ENCODE data around the gene MISP.

The MISP gene

GRCh38 chr19:810077-810855 lies 59.4 kb downstream of the MISP start:
- Histone ChIP-seq H3K36me3 (ENCODE audit: insufficient read depth, low read length) (peaks cover 50% of the 10 kb centered on the region), H3K27me3 (ENCODE audit: control insufficient read depth in 1 of 2, insufficient read depth in 2 of 2, low read length in 2 of 2) (no peaks in the 10 kb centered on the region), H3K27ac (ENCODE audit: low read depth, low read length) (no peak overlapping the region), H3K9ac (ENCODE audit: low read length) (no peak overlapping the region), H3K4me3 (ENCODE audit: low read depth in 1 of 2, low read length in 2 of 2) (no peak overlapping the region), H3K9me3 (ENCODE audit: low read length) (no peaks in the 10 kb centered on the region), H3K4me1 (ENCODE audit: insufficient read depth, low read length) (no peaks in the 10 kb centered on the region)

DNA sequence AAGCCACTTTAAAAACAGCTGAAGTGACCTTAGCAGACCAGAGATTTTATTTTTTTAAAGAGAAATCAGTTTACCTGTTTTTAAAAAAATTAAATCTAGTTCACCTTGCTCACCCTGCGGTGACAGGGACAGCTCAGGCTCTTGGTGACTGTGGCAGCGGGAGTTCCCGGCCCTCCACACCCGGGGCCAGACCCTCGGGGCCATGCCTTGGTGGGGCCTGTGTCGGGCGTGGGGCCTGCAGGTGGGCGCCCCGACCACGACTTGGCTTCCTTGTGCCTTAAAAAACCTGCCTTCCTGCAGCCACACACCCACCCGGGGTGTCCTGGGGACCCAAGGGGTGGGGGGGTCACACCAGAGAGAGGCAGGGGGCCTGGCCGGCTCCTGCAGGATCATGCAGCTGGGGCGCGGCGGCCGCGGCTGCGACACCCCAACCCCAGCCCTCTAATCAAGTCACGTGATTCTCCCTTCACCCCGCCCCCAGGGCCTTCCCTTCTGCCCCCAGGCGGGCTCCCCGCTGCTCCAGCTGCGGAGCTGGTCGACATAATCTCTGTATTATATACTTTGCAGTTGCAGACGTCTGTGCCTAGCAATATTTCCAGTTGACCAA lies 60.1 kb downstream of the MISP start:
- Histone ChIP-seq H3K27ac (ENCODE audit: low read depth, low read length) (no peak overlapping the region), H3K9me3 (ENCODE audit: low read length) (no peaks in the 10 kb centered on the region), H3K4me1 (ENCODE audit: insufficient read depth, low read length) (no peaks in the 10 kb centered on the region), H3K9ac (ENCODE audit: low read length) (no peak overlapping the region), H3K4me3 (ENCODE audit: low read depth in 1 of 2, low read length in 2 of 2) (no peak overlapping the region), H3K36me3 (ENCODE audit: insufficient read depth, low read length) (peaks cover 46% of the 10 kb centered on the region), H3K27me3 (ENCODE audit: control insufficient read depth in 1 of 2, insufficient read depth in 2 of 2, low read length in 2 of 2) (no peaks in the 10 kb centered on the region)

GRCh38 chr19:811506-812048 lies 60.7 kb downstream of the MISP start:
- H3K27ac ChIP-seq (ENCODE audit: low read depth, low read length), result no peak overlapping the region
- H3K9me3 ChIP-seq (ENCODE audit: low read length), result no peaks in the 10 kb centered on the region
- H3K4me3 ChIP-seq (ENCODE audit: low read depth in 1 of 2, low read length in 2 of 2), result no peak overlapping the region
- peaks cover 43% of the 10 kb centered on the region for H3K36me3 ChIP-seq (ENCODE audit: insufficient read depth, low read length)
- H3K9ac ChIP-seq (ENCODE audit: low read length), result no peak overlapping the region
- no peaks in the 10 kb centered on the region for H3K27me3 ChIP-seq (ENCODE audit: control insufficient read depth in 1 of 2, insufficient read depth in 2 of 2, low read length in 2 of 2)
- no peaks in the 10 kb centered on the region for H3K4me1 ChIP-seq (ENCODE audit: insufficient read depth, low read length)

- H3K9me3 ChIP-seq (ENCODE audit: low read length), result no peaks in the 10 kb centered on the region
- H3K4me3 ChIP-seq (ENCODE audit: low read depth in 1 of 2, low read length in 2 of 2), result no peak overlapping the region
- no peak overlapping the region for H3K27ac ChIP-seq (ENCODE audit: low read depth, low read length)
- H3K4me1 ChIP-seq (ENCODE audit: insufficient read depth, low read length), result no peaks in the 10 kb centered on the region
- no peaks in the 10 kb centered on the region for H3K27me3 ChIP-seq (ENCODE audit: control insufficient read depth in 1 of 2, insufficient read depth in 2 of 2, low read length in 2 of 2)
- no peak overlapping the region for H3K9ac ChIP-seq (ENCODE audit: low read length)
- peaks cover 36% of the 10 kb centered on the region for H3K36me3 ChIP-seq (ENCODE audit: insufficient read depth, low read length)
Measured at GRCh38 chr19:812049-812746, 61.3 kb downstream of the MISP start.

DNA sequence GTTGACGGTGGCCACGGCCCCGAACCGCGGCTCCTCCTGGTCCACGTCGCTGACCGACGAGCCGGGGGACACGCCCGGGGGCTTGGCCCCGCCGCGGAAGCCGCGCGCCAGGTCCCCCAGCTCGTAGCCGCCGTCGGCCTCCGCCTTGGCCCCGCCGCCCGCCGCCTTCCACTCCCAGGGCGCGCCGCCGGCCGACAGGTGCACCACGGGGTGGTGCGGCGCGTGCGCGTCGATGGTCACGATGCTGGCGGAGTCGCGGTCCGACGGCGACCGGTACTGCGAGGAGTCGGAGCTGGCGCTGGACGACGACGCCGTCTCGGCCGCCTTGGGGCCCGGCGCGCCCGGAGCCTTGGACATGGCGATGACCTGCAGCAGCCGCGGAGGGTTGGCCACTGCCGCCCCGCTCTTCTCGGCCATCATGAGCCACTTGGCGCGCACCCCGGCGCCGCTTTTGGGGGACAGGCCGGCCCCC lies 61.9 kb downstream of the MISP start:
- H3K36me3 ChIP-seq (ENCODE audit: insufficient read depth, low read length), result peaks cover 31% of the 10 kb centered on the region
- H3K9ac ChIP-seq (ENCODE audit: low read length), result no peak overlapping the region
- no peaks in the 10 kb centered on the region for H3K9me3 ChIP-seq (ENCODE audit: low read length)
- no peak overlapping the region for H3K27ac ChIP-seq (ENCODE audit: low read depth, low read length)
- no peaks in the 10 kb centered on the region for H3K27me3 ChIP-seq (ENCODE audit: control insufficient read depth in 1 of 2, insufficient read depth in 2 of 2, low read length in 2 of 2)
- no peaks in the 10 kb centered on the region for H3K4me1 ChIP-seq (ENCODE audit: insufficient read depth, low read length)
- H3K4me3 ChIP-seq (ENCODE audit: low read depth in 1 of 2, low read length in 2 of 2), result no peak overlapping the region

GRCh38 chr19:813219-814151 lies 62.6 kb downstream of the MISP start:
- Histone ChIP-seq H3K27ac (ENCODE audit: low read depth, low read length) (no peak overlapping the region), H3K9ac (ENCODE audit: low read length) (no peak overlapping the region), H3K9me3 (ENCODE audit: low read length) (no peaks in the 10 kb centered on the region), H3K36me3 (ENCODE audit: insufficient read depth, low read length) (peaks cover 26% of the 10 kb centered on the region), H3K27me3 (ENCODE audit: control insufficient read depth in 1 of 2, insufficient read depth in 2 of 2, low read length in 2 of 2) (no peaks in the 10 kb centered on the region), H3K4me1 (ENCODE audit: insufficient read depth, low read length) (no peaks in the 10 kb centered on the region), H3K4me3 (ENCODE audit: low read depth in 1 of 2, low read length in 2 of 2) (no peak overlapping the region)
